IMR-90 (cell line): ENCODE measurements around the gene IGFBP1. TPM values are rescaled to one million over a fixed set of nuclear protein-coding genes. Genes with fewer than 3 reads are reported as not detected.
"Not testable (repeated sequence)": the region's sequence is repeated elsewhere in the genome, so short reads cannot be mapped to it uniquely, and the experiment has no call there.

Experiments used
- ATAC-seq: fragments of 200-7000 bp; cut with Tn5 transposase; 2 replicates; pipeline ENCODE4 v1.9.1; 2020; ENCODE audit warnings: low read depth, mild to moderate bottlenecking, moderate library complexity
- BruUV-seq: library from RNA; stranded (reverse); fragments of 400-500 nt; replicated peaks from 2 replicates; lab custom pipeline; 2021; lab: Mats Ljungman, UMichigan
- CTCF ChIA-PET: fragments of 300-600 bp; formaldehyde crosslinking; extraction: SDS; loops from one replicate; lab custom pipeline; 2021; ENCODE audit warnings: antibody characterized with exemption; lab: Yijun Ruan, JAX
- POLR2A ChIA-PET: fragments of 300-600 bp; sonication (Branson Sonifier 250); formaldehyde crosslinking; loops from one replicate; lab custom pipeline; 2022; ENCODE audit warnings: antibody characterized with exemption; ENCODE audit not compliant: unreplicated experiment; lab: Charles Lee
- DNase-seq: peaks from one replicate; pipeline ENCODE4 v3.0.0; 2013
- H2AFZ ChIP-seq: replicated peaks from 2 replicates; pipeline ENCODE3; 2013; ENCODE audit warnings: low read length, mild to moderate bottlenecking; ENCODE audit not compliant: poor library complexity
- H2AK5ac ChIP-seq: 2 replicates; pipeline ENCODE4 v1.6.1; 2013; ENCODE audit warnings: low read depth, low read length, inconsistent platforms
- H2AK9ac ChIP-seq: replicated peaks from 2 replicates; pipeline ENCODE3; 2013; ENCODE audit warnings: mild to moderate bottlenecking, low read depth, low read length, moderate library complexity; ENCODE audit not compliant: poor library complexity
- H2BK120ac ChIP-seq: 2 replicates; pipeline ENCODE4 v1.6.1; 2013; ENCODE audit warnings: low read depth, low read length, inconsistent platforms
- H2BK15ac ChIP-seq: 3 replicates; pipeline ENCODE4 v1.6.1; 2013; ENCODE audit warnings: low read depth, low read length, inconsistent platforms
- H2BK20ac ChIP-seq: 2 replicates; pipeline ENCODE4 v1.6.1; 2013; ENCODE audit warnings: low read depth, mild to moderate bottlenecking, inconsistent platforms, low read length, moderate library complexity
- H2BK5ac ChIP-seq: 2 replicates; pipeline ENCODE4 v1.6.1; 2013; ENCODE audit warnings: mild to moderate bottlenecking, low read depth, low read length, inconsistent platforms; ENCODE audit not compliant: poor library complexity, severe bottlenecking
- H3K14ac ChIP-seq: replicated peaks from 2 replicates; pipeline ENCODE4 v1.6.1; 2013; ENCODE audit warnings: low read depth, low read length, inconsistent platforms
- H3K18ac ChIP-seq: 2 replicates; pipeline ENCODE4 v1.6.1; 2013; ENCODE audit warnings: low read depth, low read length, control low read depth
- H3K23ac ChIP-seq: 2 replicates; pipeline ENCODE4 v1.6.1; 2013; ENCODE audit warnings: low read depth, low read length, inconsistent platforms
- H3K27ac ChIP-seq: 2 replicates; pipeline ENCODE4 v1.5.1; 2013; ENCODE audit warnings: mild to moderate bottlenecking, control low read depth, low read length; ENCODE audit not compliant: insufficient read depth
- H3K27me3 ChIP-seq: 2 replicates; pipeline ENCODE4 v1.6.1; 2013; ENCODE audit warnings: low read length; ENCODE audit not compliant: control insufficient read depth, insufficient read depth
- H3K36me3 ChIP-seq: 2 replicates; pipeline ENCODE4 v1.6.1; 2013; ENCODE audit warnings: low read length, mixed read lengths; ENCODE audit not compliant: control insufficient read depth, insufficient read depth
- H3K4ac ChIP-seq: 2 replicates; pipeline ENCODE4 v1.6.1; 2013; ENCODE audit warnings: low read depth, low read length, inconsistent platforms
- H3K4me1 ChIP-seq: 2 replicates; pipeline ENCODE4 v1.6.1; 2013; ENCODE audit warnings: low read length, mixed read lengths; ENCODE audit not compliant: control insufficient read depth, insufficient read depth
- H3K4me2 ChIP-seq: 2 replicates; pipeline ENCODE4 v1.6.1; 2013; ENCODE audit warnings: low read depth, mild to moderate bottlenecking, control low read depth, low read length, moderate library complexity
- H3K4me3 ChIP-seq: 2 replicates; pipeline ENCODE4 v1.5.1; 2013; ENCODE audit warnings: low read depth, mild to moderate bottlenecking, control low read depth, low read length, moderate library complexity; ENCODE audit not compliant: insufficient read depth
- H3K56ac ChIP-seq: 2 replicates; pipeline ENCODE4 v1.6.1; 2013; ENCODE audit warnings: low read length, inconsistent platforms; ENCODE audit not compliant: insufficient read depth; ENCODE audit errors: extremely low read depth
- H3K79me1 ChIP-seq, 2 experiments: 2 replicates each; pipeline ENCODE4 v1.6.1; 2013; ENCODE audit warnings: low read length in 2 of 2, inconsistent platforms in 1 of 2, low read depth in 1 of 2
- H3K9ac ChIP-seq: 2 replicates; pipeline ENCODE4 v1.6.1; 2013; ENCODE audit warnings: low read depth, low read length, control low read depth
- H3K9me1 ChIP-seq: 2 replicates; pipeline ENCODE4 v1.6.1; 2013; ENCODE audit warnings: low read length, inconsistent platforms; ENCODE audit not compliant: insufficient read depth
- H3K9me3 ChIP-seq: 2 replicates; pipeline ENCODE4 v1.6.1; 2013; ENCODE audit warnings: low read length; ENCODE audit not compliant: control insufficient read depth, insufficient read depth
- H4K20me1 ChIP-seq: 2 replicates; pipeline ENCODE4 v1.6.1; 2013; ENCODE audit warnings: low read length, inconsistent platforms; ENCODE audit not compliant: insufficient read depth
- H4K5ac ChIP-seq: 2 replicates; pipeline ENCODE4 v1.6.1; 2013; ENCODE audit warnings: mild to moderate bottlenecking, low read depth, low read length, control low read depth
- H4K8ac ChIP-seq, 2 experiments: 2 replicates each; pipeline ENCODE4 v1.6.1; 2013; ENCODE audit warnings: low read depth in 2 of 2, low read length in 2 of 2, control low read depth in 1 of 2, inconsistent platforms in 1 of 2
- H4K91ac ChIP-seq: 2 replicates; pipeline ENCODE4 v1.6.1; 2013; ENCODE audit warnings: low read depth, low read length, inconsistent platforms; ENCODE audit not compliant: insufficient read depth
- BHLHE40 ChIP-seq: fragments of 150-350 bp; IDR thresholded peaks from 2 replicates; pipeline ENCODE4 v1.6.1; 2016; ENCODE audit warnings: mild to moderate bottlenecking, low read depth, low read length
- CEBPB ChIP-seq: IDR thresholded peaks from 2 replicates; pipeline ENCODE4 v1.6.1; 2012; ENCODE audit warnings: low read depth, low read length, improper control_type of control experiment
- FOS ChIP-seq: fragments of 150-350 bp; IDR thresholded peaks from 2 replicates; pipeline ENCODE4 v1.6.1; 2016; ENCODE audit warnings: low read depth, low read length
- MAZ ChIP-seq: IDR thresholded peaks from 2 replicates; pipeline ENCODE4 v1.6.1; 2012; ENCODE audit warnings: low read depth, mild to moderate bottlenecking, low read length, improper control_type of control experiment, moderate library complexity, borderline replicate concordance
- NFE2L2 ChIP-seq: fragments of 150-350 bp; IDR thresholded peaks from 2 replicates; pipeline ENCODE4 v1.6.1; 2016; ENCODE audit warnings: low read depth, mild to moderate bottlenecking, low read length
- POLR2A ChIP-seq: IDR thresholded peaks from 2 replicates; pipeline ENCODE4 v1.6.1; 2012; ENCODE audit warnings: mild to moderate bottlenecking, low read depth, low read length
- RAD21 ChIP-seq: IDR thresholded peaks from 2 replicates; pipeline ENCODE4 v1.6.1; 2012; ENCODE audit warnings: low read length, improper control_type of control experiment
- WGBS, 2 experiments: methylation state at CpG; one replicate each; pipeline versions ENCODE4 v1.1.5 to v1.1.7; 2013; ENCODE audit warnings: missing lambda C conversion rate in 2 of 2; ENCODE audit not compliant: insufficient read length in 1 of 2; ENCODE audit errors: extremely low coverage in 2 of 2; 5-methylcytosine and 5-hydroxymethylcytosine counted together
- dilution Hi-C: fragments of 300-500 bp; cut with HindIII; formaldehyde crosslinking; loops from one replicate; pipeline ENCODE4 v1.14.3; 2018; ENCODE audit warnings: low sequenced_read_pairs; ENCODE audit not compliant: unreplicated experiment
- in situ Hi-C: fragments of 300-500 bp; cut with MboI; formaldehyde crosslinking; loops from 3 replicates; pipeline ENCODE4 v1.14.3; 2019; ENCODE audit warnings: low sequenced_read_pairs, inconsistent platforms, mixed read lengths
- intact Hi-C: fragments of 100-400 bp; cut with micrococcal nuclease; formaldehyde crosslinking; loops from 2 replicates; pipeline ENCODE4 v1.10.0; 2022
- polyA plus RNA-seq, 3 experiments: library from polyadenylated mRNA; depleted of rRNA; stranded (reverse); fragments of >200 nt; gene quantifications; 2 replicates each; pipeline ENCODE4 v1.2.3, GENCODE V29; 2012; ENCODE audit warnings: low replicate concordance in 1 of 3
- total RNA-seq: library from RNA; depleted of rRNA; stranded (reverse); fragments of >200 nt; gene quantifications from 2 replicates; pipeline ENCODE4 v1.2.3, GENCODE V29; 2012
- TF ChIP-seq, protein P1 (sequence below): fragments of 150-350 bp; IDR thresholded peaks from 2 replicates; pipeline ENCODE4 v1.6.1; 2017; ENCODE audit warnings: mild to moderate bottlenecking, antibody characterized with exemption, low read length, low read depth

The IGFBP1 gene
- total and polyA plus RNA-seq, 2 of the 4 experiments (the other 2 are of a cell fraction): not detected

DNA sequence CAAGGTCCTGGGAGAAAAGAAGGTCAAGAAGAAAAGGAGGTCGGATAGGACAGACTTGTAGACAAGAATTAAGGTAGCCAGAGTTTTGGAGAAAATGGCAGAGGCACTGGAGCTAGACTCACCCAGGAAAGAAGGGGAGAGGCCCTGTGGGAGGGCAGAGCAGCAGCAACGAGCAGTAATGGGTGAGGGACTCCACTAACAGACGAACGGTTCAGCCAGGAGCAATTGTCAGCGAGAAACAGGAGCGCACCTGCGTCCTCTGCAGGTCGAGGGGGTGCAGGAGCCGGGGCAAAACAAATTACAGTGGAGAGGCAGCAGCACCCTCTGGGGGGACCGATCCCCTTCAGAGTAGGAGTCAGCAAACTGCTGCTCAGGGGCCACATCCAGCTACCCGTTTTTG, 51.3 kb downstream of the IGFBP1 start:
- ATAC-seq (no peak), DNase-seq (no peak)
- no TSS peak for BruUV-seq
- Histone ChIP-seq H3K79me1 (no peaks in the 10 kb centered on the region), H3K9me3 (no peaks in the 10 kb centered on the region; the same call in 1 of the 2 replicates), H4K20me1 (no peaks in the 10 kb centered on the region), H3K27me3 (0 out of 2 replicates have a peak, but pooled peaks cover 2% of the 10 kb centered on the region), H3K4ac (no peak overlapping the region), H2BK15ac (no peak overlapping the region), H4K91ac (no peak overlapping the region), H4K5ac (no peak overlapping the region), H2BK5ac (no peak overlapping the region), H3K4me3 (no peak overlapping the region), H3K9ac (no peak overlapping the region), H2AK5ac (no peak overlapping the region), H2AFZ (no peak overlapping the region), H3K36me3 (no peaks in the 10 kb centered on the region), H3K14ac (no peak overlapping the region), H3K18ac (no peak overlapping the region), H4K8ac (no peak overlapping the region), H2BK20ac (no peak overlapping the region), H2BK120ac (no peak overlapping the region), H3K4me2 (no peak overlapping the region), H3K4me1 (no peaks in the 10 kb centered on the region), H3K23ac (no peak overlapping the region), H2AK9ac (no peak overlapping the region), H3K56ac (no peak overlapping the region), H3K27ac (no peak overlapping the region), H3K9me1 (peaks cover 12% of the 10 kb centered on the region)
- in situ Hi-C loops: no loop called here
- ChIA-PET POLR2A (no interaction called here), CTCF (no interaction called here)
- dilution Hi-C loops: no loop called here
- TF ChIP-seq CEBPB (no peak), POLR2A (no peak), FOS (no peak), RAD21 (no peak), NFE2L2 (no peak), BHLHE40 (no peak), MAZ (no peak)
- TF ChIP-seq, protein P1, sequence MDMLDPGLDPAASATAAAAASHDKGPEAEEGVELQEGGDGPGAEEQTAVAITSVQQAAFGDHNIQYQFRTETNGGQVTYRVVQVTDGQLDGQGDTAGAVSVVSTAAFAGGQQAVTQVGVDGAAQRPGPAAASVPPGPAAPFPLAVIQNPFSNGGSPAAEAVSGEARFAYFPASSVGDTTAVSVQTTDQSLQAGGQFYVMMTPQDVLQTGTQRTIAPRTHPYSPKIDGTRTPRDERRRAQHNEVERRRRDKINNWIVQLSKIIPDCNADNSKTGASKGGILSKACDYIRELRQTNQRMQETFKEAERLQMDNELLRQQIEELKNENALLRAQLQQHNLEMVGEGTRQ: no peak
- intact Hi-C loops: no loop called here
- 96% methylated on average over 9 of the region's 11 CpGs; no CpG with 5 or more reads in 1 of the 2 experiments for WGBS, 2 experiments

- H3K56ac ChIP-seq, H2AFZ ChIP-seq, H3K4ac ChIP-seq, H2BK15ac ChIP-seq, intact Hi-C loops, H4K20me1 ChIP-seq, H3K27ac ChIP-seq, H3K27me3 ChIP-seq, H3K4me3 ChIP-seq, H3K14ac ChIP-seq, POLR2A ChIA-PET, dilution Hi-C loops, H3K36me3 ChIP-seq, H2AK5ac ChIP-seq, H3K23ac ChIP-seq, H2AK9ac ChIP-seq, H3K9ac ChIP-seq, H4K5ac ChIP-seq, ATAC-seq, in situ Hi-C loops, H3K9me3 ChIP-seq, H3K79me1 ChIP-seq, BruUV-seq, H2BK20ac ChIP-seq, H2BK5ac ChIP-seq, H2BK120ac ChIP-seq, H4K8ac ChIP-seq, H3K4me2 ChIP-seq, H3K18ac ChIP-seq, DNase-seq, H4K91ac ChIP-seq, H3K4me1 ChIP-seq: not testable (repeated sequence)
- H3K9me1 ChIP-seq: peaks cover 12% of the 10 kb centered on the region
- 96% methylated on average over 8 of the region's 14 CpGs; no CpG with 5 or more reads in 1 of the 2 experiments for WGBS, 2 experiments
- CTCF ChIA-PET: interaction anchor here (0.6 kb wide), 1 partner anchor 172 kb away, joined by 3 read pairs; no protein-coding TSS in a partner anchor
Observed at GRCh38 chr7:45940237-45940781, 52.0 kb downstream of the IGFBP1 start.
